Measurements from ENCODE around the gene PLA2G4E.
A peak's percentile ranks its signal among the peaks of the same experiment; 100 is the strongest.

Gene PLA2G4E

DNA sequence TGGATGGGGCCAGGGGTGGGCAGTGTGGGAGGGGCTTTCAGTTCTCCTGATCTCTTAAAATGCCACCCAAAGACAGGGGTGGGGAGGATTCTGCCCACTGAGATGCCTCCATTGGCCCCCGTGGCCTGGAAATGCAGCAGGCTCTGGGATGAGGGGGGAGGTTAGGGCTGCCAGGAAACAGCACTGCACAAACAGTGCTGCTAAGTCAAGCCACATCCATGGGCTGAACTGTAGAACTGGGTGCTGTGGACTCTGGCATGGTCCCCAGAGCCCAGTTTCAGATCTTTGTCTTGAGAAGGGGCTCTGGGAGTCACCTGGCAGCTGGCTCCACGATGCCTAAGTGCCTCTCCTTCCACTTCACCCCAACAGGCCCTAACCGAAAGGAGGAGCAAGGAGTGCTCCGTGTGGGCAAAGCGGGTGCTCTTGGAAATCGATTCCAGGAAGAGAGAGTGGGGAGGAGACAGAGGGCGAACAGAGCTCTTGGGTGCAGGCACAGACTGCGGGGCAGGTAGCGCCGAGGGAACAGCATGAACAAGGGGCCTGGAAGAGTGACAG is 7.8 kb downstream of the PLA2G4E start:
- Histone ChIP-seq H3K4me3 (replicated peaks; ENCODE audit: low read depth, low read length) (no peak overlapping the region), H3K27me3 (replicated peaks; ENCODE audit: control insufficient read depth, insufficient read depth, low read length) (no peaks in the 10 kb centered on the region), H3K36me3 (ENCODE audit: control insufficient read depth, insufficient read depth, low read length) (no peaks in the 10 kb centered on the region)
- DNase-seq (ENCODE audit: extremely low read depth, insufficient read length): no peak
- TF ChIP-seq, protein P1, sequence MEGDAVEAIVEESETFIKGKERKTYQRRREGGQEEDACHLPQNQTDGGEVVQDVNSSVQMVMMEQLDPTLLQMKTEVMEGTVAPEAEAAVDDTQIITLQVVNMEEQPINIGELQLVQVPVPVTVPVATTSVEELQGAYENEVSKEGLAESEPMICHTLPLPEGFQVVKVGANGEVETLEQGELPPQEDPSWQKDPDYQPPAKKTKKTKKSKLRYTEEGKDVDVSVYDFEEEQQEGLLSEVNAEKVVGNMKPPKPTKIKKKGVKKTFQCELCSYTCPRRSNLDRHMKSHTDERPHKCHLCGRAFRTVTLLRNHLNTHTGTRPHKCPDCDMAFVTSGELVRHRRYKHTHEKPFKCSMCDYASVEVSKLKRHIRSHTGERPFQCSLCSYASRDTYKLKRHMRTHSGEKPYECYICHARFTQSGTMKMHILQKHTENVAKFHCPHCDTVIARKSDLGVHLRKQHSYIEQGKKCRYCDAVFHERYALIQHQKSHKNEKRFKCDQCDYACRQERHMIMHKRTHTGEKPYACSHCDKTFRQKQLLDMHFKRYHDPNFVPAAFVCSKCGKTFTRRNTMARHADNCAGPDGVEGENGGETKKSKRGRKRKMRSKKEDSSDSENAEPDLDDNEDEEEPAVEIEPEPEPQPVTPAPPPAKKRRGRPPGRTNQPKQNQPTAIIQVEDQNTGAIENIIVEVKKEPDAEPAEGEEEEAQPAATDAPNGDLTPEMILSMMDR (IDR thresholded peaks at IDR 0.05; ENCODE audit: insufficient read depth, low read length, poor library complexity, severe bottlenecking): no peak

DNA sequence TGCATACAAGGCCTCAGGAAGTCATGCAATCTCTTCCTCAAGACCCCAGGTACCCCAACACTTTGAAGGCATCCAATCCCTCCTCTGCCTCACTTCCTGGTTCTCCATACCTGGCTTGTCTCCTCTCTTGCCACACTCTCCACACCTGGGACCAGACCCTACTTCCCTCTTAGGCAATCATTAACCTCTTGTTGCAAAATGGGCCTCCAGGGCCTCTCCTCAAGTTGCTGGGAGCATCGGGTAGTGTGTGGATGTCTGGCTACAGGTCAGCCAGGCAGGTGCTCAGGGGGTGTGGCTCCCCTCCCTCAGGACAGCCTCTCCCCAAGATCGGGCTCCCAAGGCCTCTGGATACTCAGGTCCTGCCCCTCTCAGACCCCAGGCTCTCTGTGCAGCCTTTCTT is 8.6 kb downstream of the PLA2G4E start:
- DNase-seq (ENCODE audit: extremely low read depth, insufficient read length): no peak
- no peak overlapping the region for H3K4me3 ChIP-seq (replicated peaks; ENCODE audit: low read depth, low read length)
- TF ChIP-seq, protein P1 (IDR thresholded peaks at IDR 0.05; ENCODE audit: insufficient read depth, low read length, poor library complexity, severe bottlenecking): no peak
- no peaks in the 10 kb centered on the region for H3K36me3 ChIP-seq (ENCODE audit: control insufficient read depth, insufficient read depth, low read length)
- no peaks in the 10 kb centered on the region for H3K27me3 ChIP-seq (replicated peaks; ENCODE audit: control insufficient read depth, insufficient read depth, low read length)

DNA sequence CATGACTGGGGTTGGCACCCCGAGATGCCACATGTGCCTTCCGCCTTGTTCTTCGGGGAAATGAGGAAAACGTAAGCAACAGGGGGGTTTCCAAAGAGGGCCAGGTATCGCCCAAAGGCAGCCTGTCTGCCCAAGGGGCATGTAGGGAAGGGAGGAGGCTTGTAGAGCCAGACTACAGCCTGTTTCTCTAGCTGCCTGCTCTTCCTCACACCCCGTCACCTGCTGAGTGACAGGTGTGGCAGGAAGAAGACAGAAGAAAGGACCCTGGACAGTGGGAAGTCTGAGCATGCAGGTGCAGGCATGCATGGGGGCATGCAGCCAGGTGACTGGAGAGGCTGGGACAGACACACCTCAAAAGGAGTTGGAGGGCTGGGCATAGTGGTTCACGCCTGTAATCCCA is 9.8 kb downstream of the PLA2G4E start:
- TF ChIP-seq, protein P1 (IDR thresholded peaks at IDR 0.05; ENCODE audit: insufficient read depth, low read length, poor library complexity, severe bottlenecking): no peak
- H3K27me3 ChIP-seq (replicated peaks; ENCODE audit: control insufficient read depth, insufficient read depth, low read length): no peaks in the 10 kb centered on the region
- DNase-seq (ENCODE audit: extremely low read depth, insufficient read length): peak; percentile 27
- no peak overlapping the region for H3K4me3 ChIP-seq (replicated peaks; ENCODE audit: low read depth, low read length)
- H3K36me3 ChIP-seq (ENCODE audit: control insufficient read depth, insufficient read depth, low read length): no peaks in the 10 kb centered on the region

DNA sequence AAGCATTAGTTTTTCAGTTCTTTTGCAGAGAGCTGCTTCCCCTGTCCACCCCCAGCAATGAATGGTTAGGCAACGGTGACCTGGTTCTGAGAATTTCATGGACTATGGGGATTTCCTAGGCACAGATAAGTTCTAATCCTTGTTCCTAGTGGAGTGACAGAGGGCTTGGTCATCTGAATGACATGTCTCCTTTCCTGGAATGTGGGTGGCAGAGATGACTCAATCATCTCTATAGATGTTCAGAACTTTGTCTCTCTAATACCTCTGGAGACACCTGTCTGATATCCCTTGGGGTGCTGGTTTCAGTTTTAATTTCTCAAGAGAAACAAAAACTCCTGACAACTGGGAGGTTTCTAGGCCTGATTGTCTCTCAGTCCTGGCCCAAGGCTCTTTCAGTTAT is 10.4 kb downstream of the PLA2G4E start:
- TF ChIP-seq, protein P1 (IDR thresholded peaks at IDR 0.05; ENCODE audit: insufficient read depth, low read length, poor library complexity, severe bottlenecking): no peak
- DNase-seq (ENCODE audit: extremely low read depth, insufficient read length): no peak
- no peak overlapping the region for H3K4me3 ChIP-seq (replicated peaks; ENCODE audit: low read depth, low read length)
- no peaks in the 10 kb centered on the region for H3K36me3 ChIP-seq (ENCODE audit: control insufficient read depth, insufficient read depth, low read length)
- H3K27me3 ChIP-seq (replicated peaks; ENCODE audit: control insufficient read depth, insufficient read depth, low read length): no peaks in the 10 kb centered on the region

DNA sequence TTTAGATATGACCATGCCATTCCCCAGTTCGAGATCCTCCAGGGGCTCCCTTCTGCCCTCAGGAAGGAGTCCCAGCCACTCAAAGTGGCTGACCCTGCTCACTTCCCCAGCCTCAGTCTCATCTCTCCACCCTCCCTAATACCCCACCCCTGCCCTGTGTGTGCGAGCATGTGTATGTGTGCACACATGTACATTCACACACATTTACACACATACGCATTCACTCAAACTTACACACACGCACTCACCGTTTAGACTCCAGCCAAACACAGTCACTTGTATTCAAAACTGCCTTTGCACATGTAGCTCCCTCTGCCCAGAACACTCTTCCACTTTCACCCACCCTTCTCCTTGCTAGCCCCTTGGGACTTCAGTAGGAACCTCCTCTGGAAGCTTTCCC is 11.4 kb downstream of the PLA2G4E start:
- TF ChIP-seq, protein P1 (IDR thresholded peaks at IDR 0.05; ENCODE audit: insufficient read depth, low read length, poor library complexity, severe bottlenecking): no peak
- no peak overlapping the region for H3K4me3 ChIP-seq (replicated peaks; ENCODE audit: low read depth, low read length)
- no peaks in the 10 kb centered on the region for H3K27me3 ChIP-seq (replicated peaks; ENCODE audit: control insufficient read depth, insufficient read depth, low read length)

DNA sequence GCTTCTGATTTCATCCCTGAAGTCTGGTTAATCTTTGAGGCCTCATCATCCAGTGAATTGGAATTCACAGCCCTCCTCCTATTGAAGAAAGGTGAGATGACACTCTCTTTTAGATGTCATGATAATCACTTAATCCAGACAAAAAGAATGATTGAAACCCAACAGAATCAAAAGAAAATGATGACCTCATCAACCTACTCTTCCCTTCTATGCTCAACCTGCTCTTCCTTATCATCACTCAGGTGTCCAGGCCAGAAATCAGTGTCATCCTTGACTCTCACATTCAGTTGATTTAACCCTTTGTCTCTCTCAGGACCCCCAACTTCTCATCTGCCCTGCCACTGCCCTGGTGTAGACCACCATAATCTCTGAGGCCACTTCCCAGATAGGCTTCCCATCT is 11.8 kb downstream of the PLA2G4E start:
- TF ChIP-seq, protein P1 (IDR thresholded peaks at IDR 0.05; ENCODE audit: insufficient read depth, low read length, poor library complexity, severe bottlenecking): no peak
- Histone ChIP-seq H3K4me3 (replicated peaks; ENCODE audit: low read depth, low read length) (no peak overlapping the region), H3K36me3 (ENCODE audit: control insufficient read depth, insufficient read depth, low read length) (no peaks in the 10 kb centered on the region), H3K27me3 (replicated peaks; ENCODE audit: control insufficient read depth, insufficient read depth, low read length) (no peaks in the 10 kb centered on the region)
- DNase-seq (ENCODE audit: extremely low read depth, insufficient read length): no peak

More for the DNA sequence above, 11.4 kb downstream of the PLA2G4E start:
- H3K36me3 ChIP-seq (ENCODE audit: control insufficient read depth, insufficient read depth, low read length): no peaks in the 10 kb centered on the region
- no peak for DNase-seq (ENCODE audit: extremely low read depth, insufficient read length)
